Measurements from ENCODE around the gene ABCA9. TPM values are rescaled to one million over a fixed set of nuclear protein-coding genes. Genes with fewer than 3 reads are reported as not detected.

Gene ABCA9
- total RNA-seq, 4 donors from 2014 or later: 5.8 to 23.8 (median 13.9) TPM

- Histone ChIP-seq H3K4me3 (no peak overlapping the region), H3K36me3 (no peaks in the 10 kb centered on the region), H3K9me3 (no peaks in the 10 kb centered on the region), H3K4me1 (no peaks in the 10 kb centered on the region), H3K27ac (no peak overlapping the region), H3K27me3 (no peaks in the 10 kb centered on the region)
- WGBS, 2 donors (ENCODE audit: low coverage in 1 of 2): 73 to 83% methylated on average over 4 of the region's 4 CpGs
- intact Hi-C loops (cut with DNase I; ENCODE audit: low total_unique reads) (no loop called here), in situ Hi-C loops (cut with MboI; ENCODE audit: low pct_ligation_motif_present in 1 of 4, low pct_unique_long_range_greater_than_20kb in 1 of 4, low sequenced_read_pairs in 3 of 4) (loop anchor here in 1 of 4 donors (25.0 kb wide), 1 partner anchor 97 kb away; no protein-coding TSS in a partner anchor)
- DNase-seq: no peak
- TF ChIP-seq POLR2AphosphoS5 (IDR thresholded peaks at IDR 0.05): no peak
- TF ChIP-seq POLR2A (IDR thresholded peaks at IDR 0.05): no peak
- TF ChIP-seq CTCF (IDR thresholded peaks at IDR 0.05): no peak
- no peak for TF ChIP-seq EP300 (IDR thresholded peaks at IDR 0.05; ENCODE audit: low read depth)
Observed at GRCh38 chr17:69090365-69090764, 29.6 kb upstream of the ABCA9 start.

- Histone ChIP-seq H3K36me3 (no peaks in the 10 kb centered on the region), H3K4me3 (no peak overlapping the region), H3K9me3 (no peaks in the 10 kb centered on the region), H3K4me1 (no peaks in the 10 kb centered on the region), H3K27ac (no peak overlapping the region), H3K27me3 (no peaks in the 10 kb centered on the region)
- in situ Hi-C loops (cut with MboI; ENCODE audit: low pct_ligation_motif_present in 1 of 4, low pct_unique_long_range_greater_than_20kb in 1 of 4, low sequenced_read_pairs in 3 of 4): loop anchor here in 1 of 4 donors (25.0 kb wide), 1 partner anchor 99 kb away; no protein-coding TSS in a partner anchor
- intact Hi-C loops (cut with DNase I; ENCODE audit: low total_unique reads): no loop called here
- TF ChIP-seq POLR2AphosphoS5 (IDR thresholded peaks at IDR 0.05) (no peak), POLR2A (IDR thresholded peaks at IDR 0.05) (no peak), CTCF (IDR thresholded peaks at IDR 0.05) (no peak), EP300 (IDR thresholded peaks at IDR 0.05; ENCODE audit: low read depth) (no peak)
- WGBS, 2 donors (ENCODE audit: low coverage in 1 of 2): 78 to 97% methylated on average over 4 of the region's 4 CpGs
- no peak for DNase-seq
Observed at GRCh38 chr17:69088643-69089200, 28.0 kb upstream of the ABCA9 start.

- H3K36me3 ChIP-seq: peaks cover 0 to 9% (median 4%) of the 10 kb centered on the region in 4 donors
- WGBS, 2 donors (ENCODE audit: low coverage in 1 of 2): 90 to 94% methylated on average over 1 of the region's 1 CpG
- TF ChIP-seq POLR2AphosphoS5 (IDR thresholded peaks at IDR 0.05): no peak
- no peak for TF ChIP-seq CTCF (IDR thresholded peaks at IDR 0.05)
- no peak for TF ChIP-seq POLR2A (IDR thresholded peaks at IDR 0.05)
- no peak for TF ChIP-seq EP300 (IDR thresholded peaks at IDR 0.05; ENCODE audit: low read depth)
- no peak overlapping the region for H3K27ac ChIP-seq
- no peak overlapping the region for H3K4me3 ChIP-seq
- DNase-seq: no peak
- H3K27me3 ChIP-seq: no peaks in the 10 kb centered on the region
- in situ Hi-C loops (cut with MboI; ENCODE audit: low pct_ligation_motif_present in 1 of 4, low pct_unique_long_range_greater_than_20kb in 1 of 4, low sequenced_read_pairs in 3 of 4) (loop anchor here in 1 of 4 donors (25.0 kb wide), 1 partner anchor 101 kb away; no protein-coding TSS in a partner anchor), intact Hi-C loops (cut with DNase I; ENCODE audit: low total_unique reads) (no loop called here)
- H3K4me1 ChIP-seq: no peaks in the 10 kb centered on the region
- no peaks in the 10 kb centered on the region for H3K9me3 ChIP-seq
Observed at GRCh38 chr17:69086641-69087040, 25.9 kb upstream of the ABCA9 start.

GRCh38 chr17:69084911-69085310 lies 24.2 kb upstream of the ABCA9 start:
- intact Hi-C loops (cut with DNase I; ENCODE audit: low total_unique reads) (no loop called here), in situ Hi-C loops (cut with MboI; ENCODE audit: low pct_ligation_motif_present in 1 of 4, low pct_unique_long_range_greater_than_20kb in 1 of 4, low sequenced_read_pairs in 3 of 4) (loop anchor here in 1 of 4 donors (25.0 kb wide), 1 partner anchor 102 kb away; no protein-coding TSS in a partner anchor)
- TF ChIP-seq POLR2A (IDR thresholded peaks at IDR 0.05): no peak
- no peak for TF ChIP-seq POLR2AphosphoS5 (IDR thresholded peaks at IDR 0.05)
- no peak for TF ChIP-seq EP300 (IDR thresholded peaks at IDR 0.05; ENCODE audit: low read depth)
- TF ChIP-seq CTCF (IDR thresholded peaks at IDR 0.05): peak in 4 of 5 experiments; percentile 16 to 33 (median 18)
- Histone ChIP-seq H3K36me3 (peaks cover 0 to 9% (median 4%) of the 10 kb centered on the region in 4 donors), H3K27ac (no peak overlapping the region), H3K9me3 (no peaks in the 10 kb centered on the region), H3K4me1 (no peaks in the 10 kb centered on the region), H3K4me3 (no peak overlapping the region), H3K27me3 (no peaks in the 10 kb centered on the region)
- DNase-seq: no peak
- WGBS, 2 donors (ENCODE audit: low coverage in 1 of 2): 71 to 75% methylated on average over 3 to 13 of the region's 13 CpGs

All from transverse colon (tissue), 4 donors.